K562 (cell line): ENCODE results near the gene LIMD2. TPM values are rescaled to one million over a fixed set of nuclear protein-coding genes. Genes with fewer than 3 reads are reported as not detected.

Experiments
- HEY1 ChIP-seq: fragments of 250-450 bp; sonication (Bioruptor Pico); IDR thresholded peaks from 2 replicates; pipeline ENCODE4 v1.5.0; 2020; ENCODE audit warnings: mild to moderate bottlenecking, moderate library complexity, borderline replicate concordance
- IRF2 ChIP-seq: sonication (generic); formaldehyde crosslinking; IDR thresholded peaks from 2 replicates; pipeline ENCODE4 v1.8.1; 2022; ENCODE audit warnings: mild to moderate bottlenecking, missing genetic modification reagents
- KDM4B ChIP-seq, 2 experiments: fragments of 450-650 bp in 1 of 2; sonication (generic) in 1 of 2; IDR thresholded peaks; 2 replicates each; pipeline ENCODE4 v1.6.1; 2016 to 2017; ENCODE audit warnings: borderline replicate concordance in 2 of 2, antibody characterized with exemption in 1 of 2, low read depth in 1 of 2, mild to moderate bottlenecking in 1 of 2
- KDM5B ChIP-seq: fragments of 200-600 bp; sonication (generic); IDR thresholded peaks from 2 replicates; pipeline ENCODE4 v1.6.1; 2012; ENCODE audit warnings: low read depth, mild to moderate bottlenecking, moderate library complexity, low read length, control low read depth, inconsistent platforms; ENCODE audit not compliant: insufficient replicate concordance
- NCOA2 ChIP-seq, 2 experiments: fragments of 450-650 bp; IDR thresholded peaks; 2 replicates each; pipeline ENCODE4 v1.6.1; 2018; ENCODE audit warnings: mild to moderate bottlenecking in 2 of 2, moderate library complexity in 1 of 2; ENCODE audit not compliant: partially characterized antibody in 2 of 2
- NKRF ChIP-seq: fragments of 450-650 bp; IDR thresholded peaks from 2 replicates; pipeline ENCODE4 v1.6.1; 2016; ENCODE audit warnings: borderline replicate concordance
- RFX5 ChIP-seq: IDR thresholded peaks from 2 replicates; pipeline ENCODE4 v1.6.1; 2011; ENCODE audit warnings: low read depth, mild to moderate bottlenecking, improper control_type of control experiment, low read length
- polyA plus RNA-seq, 8 experiments: library from polyadenylated mRNA; depleted of rRNA in 4 of 8; stranded (reverse) in 5 of 8; unstranded in 3 of 8; fragments of >200 nt; fragmentation: Nextera tagmentation in 2 of 8; fragmentation: Illumina TruSeq in 1 of 8; extraction: Ambion mirVana in 2 of 8; extraction: Trizol in 1 of 8; gene quantifications; 2 replicates each; pipeline versions ENCODE4 v1.2.1 to v1.2.3, GENCODE V29; 2011 to 2014; ENCODE audit warnings: inconsistent platforms in 1 of 8, missing spikeins in 1 of 8
- total RNA-seq, 7 experiments: library from RNA; depleted of rRNA in 6 of 7; stranded (reverse); fragments of >200 nt in 6 of 7; fragmentation: Illumina TruSeq in 2 of 7; extraction: Trizol in 2 of 7; gene quantifications; 2 replicates each; pipeline versions ENCODE4 v1.2.1 to v1.2.3, GENCODE V29; 2011 to 2021; ENCODE audit warnings: low replicate concordance in 1 of 7
- TF ChIP-seq, protein P1 (sequence below): fragments of 450-650 bp; IDR thresholded peaks from 2 replicates; pipeline ENCODE4 v1.6.1; 2017; ENCODE audit warnings: antibody characterized with exemption
- TF ChIP-seq, protein P2 (sequence below), 2 experiments: fragments of 450-650 bp; conservative IDR thresholded peaks; 2 replicates each; pipeline ENCODE4 v1.6.1; 2017; ENCODE audit warnings: mild to moderate bottlenecking in 2 of 2, moderate library complexity in 2 of 2

LIMD2 gene
- total and polyA plus RNA-seq, 9 of the 15 experiments (the other 6 are each of a cell fraction or from before 2014, with no cell fraction given): 0.07 to 11.2 (median 2.8) TPM

- TF ChIP-seq NKRF (peak; percentile 75; the same call in 1 of the 2 replicates), KDM5B (peak; percentile 70), NCOA2 (IDR thresholded peaks at IDR 0.05; ENCODE audit: partially characterized antibody in 2 of 2) (peak in 1 of 2 experiments; percentile 89), HEY1 (0 out of 2 replicates have a peak, but pooled peaks have one; percentile 14), RFX5 (no peak), KDM4B (IDR thresholded peaks at IDR 0.05; ENCODE audit: borderline replicate concordance in 2 of 2, low read depth in 1 of 2) (no peak), IRF2 (CRISPR knock-in tag) (no peak)
- TF ChIP-seq, protein P1, sequence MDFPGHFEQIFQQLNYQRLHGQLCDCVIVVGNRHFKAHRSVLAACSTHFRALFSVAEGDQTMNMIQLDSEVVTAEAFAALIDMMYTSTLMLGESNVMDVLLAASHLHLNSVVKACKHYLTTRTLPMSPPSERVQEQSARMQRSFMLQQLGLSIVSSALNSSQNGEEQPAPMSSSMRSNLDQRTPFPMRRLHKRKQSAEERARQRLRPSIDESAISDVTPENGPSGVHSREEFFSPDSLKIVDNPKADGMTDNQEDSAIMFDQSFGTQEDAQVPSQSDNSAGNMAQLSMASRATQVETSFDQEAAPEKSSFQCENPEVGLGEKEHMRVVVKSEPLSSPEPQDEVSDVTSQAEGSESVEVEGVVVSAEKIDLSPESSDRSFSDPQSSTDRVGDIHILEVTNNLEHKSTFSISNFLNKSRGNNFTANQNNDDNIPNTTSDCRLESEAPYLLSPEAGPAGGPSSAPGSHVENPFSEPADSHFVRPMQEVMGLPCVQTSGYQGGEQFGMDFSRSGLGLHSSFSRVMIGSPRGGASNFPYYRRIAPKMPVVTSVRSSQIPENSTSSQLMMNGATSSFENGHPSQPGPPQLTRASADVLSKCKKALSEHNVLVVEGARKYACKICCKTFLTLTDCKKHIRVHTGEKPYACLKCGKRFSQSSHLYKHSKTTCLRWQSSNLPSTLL: no peak
- TF ChIP-seq, protein P2, sequence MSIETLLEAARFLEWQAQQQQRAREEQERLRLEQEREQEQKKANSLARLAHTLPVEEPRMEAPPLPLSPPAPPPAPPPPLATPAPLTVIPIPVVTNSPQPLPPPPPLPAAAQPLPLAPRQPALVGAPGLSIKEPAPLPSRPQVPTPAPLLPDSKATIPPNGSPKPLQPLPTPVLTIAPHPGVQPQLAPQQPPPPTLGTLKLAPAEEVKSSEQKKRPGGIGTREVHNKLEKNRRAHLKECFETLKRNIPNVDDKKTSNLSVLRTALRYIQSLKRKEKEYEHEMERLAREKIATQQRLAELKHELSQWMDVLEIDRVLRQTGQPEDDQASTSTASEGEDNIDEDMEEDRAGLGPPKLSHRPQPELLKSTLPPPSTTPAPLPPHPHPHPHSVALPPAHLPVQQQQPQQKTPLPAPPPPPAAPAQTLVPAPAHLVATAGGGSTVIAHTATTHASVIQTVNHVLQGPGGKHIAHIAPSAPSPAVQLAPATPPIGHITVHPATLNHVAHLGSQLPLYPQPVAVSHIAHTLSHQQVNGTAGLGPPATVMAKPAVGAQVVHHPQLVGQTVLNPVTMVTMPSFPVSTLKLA (conservative IDR thresholded peaks at IDR 0.05): peak; percentile 53 to 74; a peak in 3 of 4 replicates
Measured at GRCh38 chr17:63741408-63742173, 41.7 kb upstream of the LIMD2 start, which contains the start of gene STRADA (continued).
